Measurements from ENCODE around the gene SHROOM4. TPM values are rescaled to one million over a fixed set of nuclear protein-coding genes. Genes with fewer than 3 reads are reported as not detected.
A peak's percentile ranks its signal among the peaks of the same experiment; 100 is the strongest.

Gene SHROOM4, protein sequence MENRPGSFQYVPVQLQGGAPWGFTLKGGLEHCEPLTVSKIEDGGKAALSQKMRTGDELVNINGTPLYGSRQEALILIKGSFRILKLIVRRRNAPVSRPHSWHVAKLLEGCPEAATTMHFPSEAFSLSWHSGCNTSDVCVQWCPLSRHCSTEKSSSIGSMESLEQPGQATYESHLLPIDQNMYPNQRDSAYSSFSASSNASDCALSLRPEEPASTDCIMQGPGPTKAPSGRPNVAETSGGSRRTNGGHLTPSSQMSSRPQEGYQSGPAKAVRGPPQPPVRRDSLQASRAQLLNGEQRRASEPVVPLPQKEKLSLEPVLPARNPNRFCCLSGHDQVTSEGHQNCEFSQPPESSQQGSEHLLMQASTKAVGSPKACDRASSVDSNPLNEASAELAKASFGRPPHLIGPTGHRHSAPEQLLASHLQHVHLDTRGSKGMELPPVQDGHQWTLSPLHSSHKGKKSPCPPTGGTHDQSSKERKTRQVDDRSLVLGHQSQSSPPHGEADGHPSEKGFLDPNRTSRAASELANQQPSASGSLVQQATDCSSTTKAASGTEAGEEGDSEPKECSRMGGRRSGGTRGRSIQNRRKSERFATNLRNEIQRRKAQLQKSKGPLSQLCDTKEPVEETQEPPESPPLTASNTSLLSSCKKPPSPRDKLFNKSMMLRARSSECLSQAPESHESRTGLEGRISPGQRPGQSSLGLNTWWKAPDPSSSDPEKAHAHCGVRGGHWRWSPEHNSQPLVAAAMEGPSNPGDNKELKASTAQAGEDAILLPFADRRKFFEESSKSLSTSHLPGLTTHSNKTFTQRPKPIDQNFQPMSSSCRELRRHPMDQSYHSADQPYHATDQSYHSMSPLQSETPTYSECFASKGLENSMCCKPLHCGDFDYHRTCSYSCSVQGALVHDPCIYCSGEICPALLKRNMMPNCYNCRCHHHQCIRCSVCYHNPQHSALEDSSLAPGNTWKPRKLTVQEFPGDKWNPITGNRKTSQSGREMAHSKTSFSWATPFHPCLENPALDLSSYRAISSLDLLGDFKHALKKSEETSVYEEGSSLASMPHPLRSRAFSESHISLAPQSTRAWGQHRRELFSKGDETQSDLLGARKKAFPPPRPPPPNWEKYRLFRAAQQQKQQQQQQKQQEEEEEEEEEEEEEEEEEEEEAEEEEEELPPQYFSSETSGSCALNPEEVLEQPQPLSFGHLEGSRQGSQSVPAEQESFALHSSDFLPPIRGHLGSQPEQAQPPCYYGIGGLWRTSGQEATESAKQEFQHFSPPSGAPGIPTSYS (N-terminal part only)
- total RNA-seq (2022) (0.12 TPM in 1 of 2 replicates, not detected in the other), Bru-seq, nascent RNA (percentile 13 among the genes with signal in this experiment), BruChase-seq, experiment 1, labeled RNA remaining after a 6-hour chase (percentile 8 among the genes with signal in this experiment), BruChase-seq, experiment 2, labeled RNA remaining after a 2-hour chase (percentile 10 among the genes with signal in this experiment)
- long read RNA-seq: 0 reads

- intact Hi-C loops (cut with micrococcal nuclease): no loop called here
Measured at GRCh38 chrX:50813843-50814661, at the start of gene SHROOM4. Gene SHROOM4, minus strand, starts transcription at chrX:50814194. Its CDS starts 176 bp downstream, at chrX:50814018.

DNA sequence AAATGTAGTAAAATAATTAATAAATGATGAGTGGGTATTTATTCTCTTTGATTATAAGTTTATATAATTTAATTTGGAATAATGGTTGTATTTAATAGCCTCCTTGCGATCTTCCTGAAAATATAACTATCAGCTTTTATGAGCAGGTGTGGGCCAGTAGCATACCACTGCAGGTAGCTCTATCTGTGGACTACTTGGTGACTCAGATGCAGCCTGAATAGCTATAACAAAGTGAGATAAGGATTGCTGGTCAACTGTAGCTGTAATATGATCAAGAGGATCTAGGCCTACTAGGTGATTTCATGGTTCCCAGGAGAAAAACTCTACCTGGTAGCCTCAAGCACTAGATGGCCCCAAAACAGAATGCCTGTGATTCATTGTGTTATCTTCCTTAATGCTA, 49.5 kb upstream of the SHROOM4 start:
- DNase-seq (ENCODE audit: unreplicated experiment): no peak
- ChIA-PET POLR2A (no interaction called here), CTCF (interaction anchor here (0.7 to 1.0 kb wide), 3 partner anchors 55 to 292 kb away, joined by 3 to 7 read pairs (median 3); no protein-coding TSS in a partner anchor)
- Mint-ChIP-seq H3K4me3 (ENCODE audit: unreplicated experiment) (no peak overlapping the region), H3K9me3 (ENCODE audit: unreplicated experiment) (no peaks in the 10 kb centered on the region), H3K27me3 (ENCODE audit: insufficient read depth, unreplicated experiment) (peaks cover 58% of the 10 kb centered on the region), H3K27ac (ENCODE audit: low read depth, unreplicated experiment) (no peak overlapping the region), H3K36me3 (ENCODE audit: insufficient read depth, unreplicated experiment) (no peaks in the 10 kb centered on the region), H3K4me1 (ENCODE audit: insufficient read depth, unreplicated experiment) (no peaks in the 10 kb centered on the region)
- TF ChIP-seq CTCF (IDR thresholded peaks at IDR 0.05; ENCODE audit: unreplicated experiment): no peak
- intact Hi-C loops (cut with micrococcal nuclease): no loop called here
- BruUV-seq (replicated peaks): no TSS peak

More at GRCh38 chrX:50813843-50814661, at the start of gene SHROOM4:
- H3K36me3 Mint-ChIP-seq (ENCODE audit: insufficient read depth, unreplicated experiment): no peaks in the 10 kb centered on the region
- ChIA-PET POLR2A (interaction anchor here (0.9 kb wide), 1 partner anchor 73 kb away, joined by 3 read pairs; no protein-coding TSS in a partner anchor), CTCF (interaction anchor here (0.6 kb wide), 1 partner anchor 51 kb away, joined by 3 read pairs; no protein-coding TSS in a partner anchor)
- H3K4me3 Mint-ChIP-seq (ENCODE audit: unreplicated experiment): peak within 1 kb of the TSS; percentile 62
- no peak for TF ChIP-seq CTCF (IDR thresholded peaks at IDR 0.05; ENCODE audit: unreplicated experiment)
- no peaks in the 10 kb centered on the region for H3K9me3 Mint-ChIP-seq (ENCODE audit: unreplicated experiment)
- BruUV-seq (replicated peaks): no TSS peak
- no peaks in the 10 kb centered on the region for H3K4me1 Mint-ChIP-seq (ENCODE audit: insufficient read depth, unreplicated experiment)
- H3K27ac Mint-ChIP-seq (ENCODE audit: low read depth, unreplicated experiment): no peak within 1 kb of the TSS
- no peak for DNase-seq (ENCODE audit: unreplicated experiment)
- peaks cover 32% of the 10 kb centered on the region for H3K27me3 Mint-ChIP-seq (ENCODE audit: insufficient read depth, unreplicated experiment)

DNA sequence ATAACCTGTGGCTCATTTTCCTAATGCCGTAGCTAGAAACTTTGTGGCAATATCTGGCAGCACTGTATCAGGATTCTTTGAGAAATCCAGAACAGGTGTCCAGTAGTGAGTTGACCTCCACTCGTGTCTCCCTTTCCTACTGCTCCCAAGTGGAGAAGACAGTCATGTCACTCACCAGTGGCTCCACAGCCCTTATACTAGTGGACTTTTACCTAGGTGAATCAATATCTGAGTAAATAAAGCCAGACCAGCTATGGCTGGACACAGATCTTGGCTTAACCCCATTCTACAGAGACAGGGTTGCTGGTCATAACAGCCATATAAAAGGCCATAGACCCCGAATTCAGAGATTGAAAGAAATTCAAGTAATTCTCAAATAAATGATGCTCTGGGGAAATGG, 46.5 kb upstream of the SHROOM4 start:
- no peak for TF ChIP-seq CTCF (IDR thresholded peaks at IDR 0.05; ENCODE audit: unreplicated experiment)
- no TSS peak for BruUV-seq (replicated peaks)
- Mint-ChIP-seq H3K4me3 (ENCODE audit: unreplicated experiment) (no peak overlapping the region), H3K36me3 (ENCODE audit: insufficient read depth, unreplicated experiment) (no peaks in the 10 kb centered on the region), H3K9me3 (ENCODE audit: unreplicated experiment) (no peaks in the 10 kb centered on the region), H3K4me1 (ENCODE audit: insufficient read depth, unreplicated experiment) (no peaks in the 10 kb centered on the region), H3K27me3 (ENCODE audit: insufficient read depth, unreplicated experiment) (peaks cover 69% of the 10 kb centered on the region), H3K27ac (ENCODE audit: low read depth, unreplicated experiment) (no peak overlapping the region)
- POLR2A ChIA-PET: interaction anchor here (1.0 to 1.1 kb wide), 2 partner anchors 12 to 14 kb away, joined by 3 to 4 read pairs; no protein-coding TSS in a partner anchor
- CTCF ChIA-PET: interaction anchor here (0.6 kb wide), 1 partner anchor 153 kb away, joined by 4 read pairs; no protein-coding TSS in a partner anchor
- DNase-seq (ENCODE audit: unreplicated experiment): no peak
- intact Hi-C loops (cut with micrococcal nuclease): no loop called here
